ENCODE measurements around the gene TTC39B.

TTC39B gene

DNA sequence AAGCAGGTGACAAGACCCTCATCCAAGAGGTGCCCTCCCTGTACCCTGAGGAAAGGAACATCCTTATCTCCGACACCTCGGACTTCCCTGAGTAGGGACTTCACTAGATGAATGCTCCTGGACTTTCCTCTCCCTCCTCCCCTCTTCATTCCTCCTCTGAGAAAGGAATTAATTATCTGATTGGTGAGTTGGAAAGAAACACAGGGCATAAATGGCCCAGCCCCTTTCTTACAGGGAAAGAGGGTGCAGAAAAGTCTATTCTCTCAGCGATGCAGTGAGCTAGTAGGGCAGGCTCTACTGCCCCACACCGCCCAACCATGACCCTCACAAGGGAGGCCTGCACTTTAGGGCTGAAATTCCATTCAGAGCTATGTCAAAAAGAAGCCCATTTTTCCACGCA lies 87.5 kb downstream of the TTC39B start:
- CTCF ChIA-PET: interaction anchor here (0.8 to 1.6 kb wide), 4 partner anchors 9 to 79 kb away, joined by 3 to 5 read pairs (median 4); no protein-coding TSS in a partner anchor
- no peaks in the 10 kb centered on the region for H3K9me3 Mint-ChIP-seq
- no peak overlapping the region for H3K4me3 Mint-ChIP-seq
- DNase-seq: no peak
- no peaks in the 10 kb centered on the region for H3K4me1 Mint-ChIP-seq
- H3K27me3 Mint-ChIP-seq: no peaks in the 10 kb centered on the region
- peaks cover 23% of the 10 kb centered on the region for H3K36me3 Mint-ChIP-seq
- H3K27ac Mint-ChIP-seq: no peak overlapping the region

DNA sequence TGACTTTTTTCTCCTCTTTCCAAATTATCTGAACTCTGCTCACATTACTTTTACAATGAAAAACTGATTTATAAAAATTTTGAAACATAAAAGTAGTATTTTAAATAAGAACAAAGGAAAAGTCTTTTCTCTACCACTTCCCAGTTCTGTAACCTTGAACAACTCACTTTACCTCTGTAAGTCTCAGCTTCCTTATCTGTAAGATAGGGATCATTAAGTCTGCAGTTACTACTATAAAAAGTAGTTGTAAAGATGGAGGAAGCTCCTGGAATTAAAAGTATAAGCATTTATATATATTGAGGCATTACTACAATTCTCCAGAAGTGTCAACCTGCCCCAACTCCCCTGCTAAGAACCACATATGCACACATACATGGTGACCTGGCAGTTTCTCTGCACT lies 88.0 kb downstream of the TTC39B start:
- Mint-ChIP-seq H3K4me1 (no peaks in the 10 kb centered on the region), H3K27ac (no peak overlapping the region), H3K36me3 (peaks cover 18% of the 10 kb centered on the region), H3K9me3 (no peaks in the 10 kb centered on the region), H3K27me3 (no peaks in the 10 kb centered on the region), H3K4me3 (no peak overlapping the region)
- DNase-seq: no peak
- CTCF ChIA-PET: interaction anchor here (1.0 to 1.6 kb wide), 3 partner anchors 10 to 79 kb away, joined by 3 to 5 read pairs (median 3); no protein-coding TSS in a partner anchor

GRCh38 chr9:15213249-15213648 lies 93.8 kb downstream of the TTC39B start:
- H3K4me3 Mint-ChIP-seq: no peak overlapping the region
- DNase-seq: no peak
- CTCF ChIA-PET: interaction anchor here (0.9 to 2.0 kb wide), 4 partner anchors 9 to 203 kb away, joined by 3 to 8 read pairs (median 4); no protein-coding TSS in a partner anchor

GRCh38 chr9:15211815-15212495 lies 95.1 kb downstream of the TTC39B start:
- H3K9me3 Mint-ChIP-seq: peaks cover 4% of the 10 kb centered on the region
- no peak for DNase-seq
- H3K27ac Mint-ChIP-seq: no peak overlapping the region
- CTCF ChIA-PET: interaction anchor here (0.7 to 2.0 kb wide), 10 partner anchors 9 to 394 kb away, joined by 3 to 11 read pairs (median 5); partner anchors contain the start of gene TTC39B
- no peak overlapping the region for H3K4me3 Mint-ChIP-seq
- H3K27me3 Mint-ChIP-seq: no peaks in the 10 kb centered on the region
- peaks cover 18% of the 10 kb centered on the region for H3K36me3 Mint-ChIP-seq
- no peaks in the 10 kb centered on the region for H3K4me1 Mint-ChIP-seq

More at GRCh38 chr9:15213249-15213648, 93.8 kb downstream of the TTC39B start:
- Mint-ChIP-seq H3K27ac (no peak overlapping the region), H3K36me3 (peaks cover 16% of the 10 kb centered on the region), H3K4me1 (no peaks in the 10 kb centered on the region), H3K9me3 (no peaks in the 10 kb centered on the region), H3K27me3 (no peaks in the 10 kb centered on the region)

- Mint-ChIP-seq H3K27me3 (no peaks in the 10 kb centered on the region), H3K27ac (no peak overlapping the region), H3K9me3 (peaks cover 5% of the 10 kb centered on the region), H3K4me1 (no peaks in the 10 kb centered on the region), H3K36me3 (peaks cover 21% of the 10 kb centered on the region), H3K4me3 (no peak overlapping the region)
- DNase-seq: peak; percentile 59
- CTCF ChIA-PET: interaction anchor here (0.6 to 4.0 kb wide), 15 partner anchors 9 to 395 kb away, joined by 3 to 14 read pairs (median 3); partner anchors contain the start of gene TTC39B
Observed at GRCh38 chr9:15211160-15211814, 95.7 kb downstream of the TTC39B start.

DNA sequence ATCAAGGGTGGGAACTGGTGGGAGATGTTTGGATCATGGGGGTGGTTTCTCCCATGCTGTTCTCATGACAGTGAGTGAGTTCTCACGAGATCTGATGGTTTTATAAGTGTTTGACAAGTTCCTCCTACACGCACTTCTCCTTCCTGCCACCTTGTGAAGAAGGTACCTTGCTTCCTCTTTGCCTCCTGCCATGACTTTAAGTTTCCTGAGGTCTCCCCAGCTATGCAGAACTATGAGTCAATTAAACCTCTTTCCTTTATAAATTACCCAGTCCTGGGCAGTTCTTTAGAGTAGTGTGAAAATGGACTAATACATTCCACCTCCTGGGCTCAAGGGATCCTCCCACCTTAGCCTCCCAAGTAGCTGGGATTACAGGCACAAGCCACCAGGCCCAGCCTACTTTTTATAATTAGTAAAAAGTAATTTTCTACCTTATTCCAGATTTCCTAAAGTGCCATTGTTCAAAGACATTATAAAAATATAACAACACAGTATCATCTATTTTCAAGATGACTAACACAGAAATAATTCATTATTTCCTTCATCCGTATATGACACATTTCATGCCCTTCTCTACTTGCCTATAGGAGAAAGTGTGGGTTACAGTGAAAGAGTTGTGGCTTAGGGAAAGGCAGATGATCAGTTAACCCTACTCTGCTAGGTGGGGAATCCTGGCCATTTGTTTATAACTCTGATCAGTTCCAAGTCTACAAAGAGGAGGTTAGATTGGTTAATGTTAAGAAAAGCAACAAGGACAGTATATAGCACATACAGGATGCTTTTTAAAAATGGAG lies 99.9 kb downstream of the TTC39B start:
- Mint-ChIP-seq H3K27ac (no peak overlapping the region), H3K4me1 (no peaks in the 10 kb centered on the region), H3K9me3 (peaks cover 5% of the 10 kb centered on the region), H3K36me3 (peaks cover 31% of the 10 kb centered on the region), H3K27me3 (no peaks in the 10 kb centered on the region), H3K4me3 (no peak overlapping the region)
- CTCF ChIA-PET: interaction anchor here (0.9 to 4.0 kb wide), 2 partner anchors 104 to 209 kb away, joined by 3 to 14 read pairs; no protein-coding TSS in a partner anchor
- no peak for DNase-seq

GRCh38 chr9:15205632-15206420 lies 101.2 kb downstream of the TTC39B start:
- H3K4me3 Mint-ChIP-seq: no peak overlapping the region
- H3K27ac Mint-ChIP-seq: no peak overlapping the region
- CTCF ChIA-PET: interaction anchor here (1.3 kb wide), 1 partner anchor 105 kb away, joined by 3 read pairs; no protein-coding TSS in a partner anchor
- H3K27me3 Mint-ChIP-seq: no peaks in the 10 kb centered on the region
- no peaks in the 10 kb centered on the region for H3K4me1 Mint-ChIP-seq
- H3K36me3 Mint-ChIP-seq: peaks cover 31% of the 10 kb centered on the region
- H3K9me3 Mint-ChIP-seq: peaks cover 5% of the 10 kb centered on the region
- no peak for DNase-seq

- Mint-ChIP-seq H3K27me3 (no peaks in the 10 kb centered on the region), H3K36me3 (peaks cover 22% of the 10 kb centered on the region), H3K4me3 (no peak overlapping the region), H3K9me3 (peaks cover 5% of the 10 kb centered on the region), H3K4me1 (no peaks in the 10 kb centered on the region), H3K27ac (no peak overlapping the region)
- no peak for DNase-seq
- CTCF ChIA-PET: no interaction called here
Observed at GRCh38 chr9:15203581-15203980, 103.4 kb downstream of the TTC39B start.

DNA sequence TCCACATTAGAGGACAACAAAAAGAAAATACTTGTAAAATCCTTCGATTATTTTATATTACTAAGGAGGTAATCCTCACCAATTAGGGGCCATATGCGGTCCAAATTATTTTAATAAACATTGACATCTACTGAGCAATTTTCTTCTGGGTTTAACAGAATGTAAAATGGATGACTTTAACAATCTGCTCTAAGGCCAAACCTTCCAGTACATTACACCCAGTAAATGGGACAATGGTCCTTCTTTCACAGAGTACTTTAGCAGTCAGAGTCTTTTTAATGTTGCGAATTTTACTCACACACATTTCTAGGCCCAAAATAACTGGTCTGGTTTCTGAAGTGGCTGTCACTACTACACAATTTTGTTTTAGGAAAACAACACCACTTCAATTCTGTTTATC lies 106.9 kb downstream of the TTC39B start:
- no peak for DNase-seq
- Mint-ChIP-seq H3K36me3 (peaks cover 17% of the 10 kb centered on the region), H3K9me3 (peaks cover 2% of the 10 kb centered on the region), H3K27ac (no peak overlapping the region), H3K27me3 (no peaks in the 10 kb centered on the region), H3K4me3 (no peak overlapping the region), H3K4me1 (peaks cover 2% of the 10 kb centered on the region)
- CTCF ChIA-PET: no interaction called here

- peaks cover 2% of the 10 kb centered on the region for H3K9me3 Mint-ChIP-seq
- H3K4me1 Mint-ChIP-seq: peaks cover 19% of the 10 kb centered on the region
- H3K4me3 Mint-ChIP-seq: no peak overlapping the region
- H3K36me3 Mint-ChIP-seq: peaks cover 50% of the 10 kb centered on the region
- no peak for DNase-seq
- CTCF ChIA-PET: no interaction called here
- H3K27me3 Mint-ChIP-seq: no peaks in the 10 kb centered on the region
- no peak overlapping the region for H3K27ac Mint-ChIP-seq
Observed at GRCh38 chr9:15192856-15193255, 114.2 kb downstream of the TTC39B start.

- no peak overlapping the region for H3K4me3 Mint-ChIP-seq
- H3K27ac Mint-ChIP-seq: no peak overlapping the region
- peak; percentile 39 for DNase-seq
- peaks cover 52% of the 10 kb centered on the region for H3K36me3 Mint-ChIP-seq
- CTCF ChIA-PET: interaction anchor here (0.7 kb wide), 1 partner anchor 502 kb away, joined by 4 read pairs; no protein-coding TSS in a partner anchor
- peaks cover 18% of the 10 kb centered on the region for H3K4me1 Mint-ChIP-seq
- H3K9me3 Mint-ChIP-seq: peaks cover 2% of the 10 kb centered on the region
- H3K27me3 Mint-ChIP-seq: no peaks in the 10 kb centered on the region
Observed at GRCh38 chr9:15191378-15191777, 115.6 kb downstream of the TTC39B start.

DNA sequence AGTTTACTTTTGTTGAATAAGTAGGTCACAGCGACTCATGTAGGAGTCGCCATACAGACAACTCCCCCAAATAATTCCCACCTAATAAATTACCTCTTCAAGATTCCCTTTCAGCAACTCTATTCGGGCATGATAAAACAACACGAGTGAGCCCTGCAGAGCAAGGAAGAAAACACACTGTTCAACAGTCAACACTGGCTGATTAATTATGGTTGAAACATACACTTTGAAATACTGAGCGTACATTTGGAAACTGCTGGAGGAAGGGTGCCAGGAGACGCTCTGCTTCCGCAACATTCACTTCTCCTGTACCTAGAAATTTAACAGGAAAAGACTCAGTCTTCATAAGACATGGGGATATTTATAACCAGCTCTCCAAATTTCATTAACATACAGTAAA lies 117.5 kb downstream of the TTC39B start:
- no peak for DNase-seq

GRCh38 chr9:15187589-15187988 lies 119.4 kb downstream of the TTC39B start:
- peaks cover 51% of the 10 kb centered on the region for H3K36me3 Mint-ChIP-seq
- no peaks in the 10 kb centered on the region for H3K27me3 Mint-ChIP-seq
- peaks cover 18% of the 10 kb centered on the region for H3K4me1 Mint-ChIP-seq
- H3K4me3 Mint-ChIP-seq: no peak overlapping the region
- CTCF ChIA-PET: no interaction called here
- no peak for DNase-seq
- H3K27ac Mint-ChIP-seq: no peak overlapping the region
- no peaks in the 10 kb centered on the region for H3K9me3 Mint-ChIP-seq

More for the DNA sequence above, 117.5 kb downstream of the TTC39B start:
- H3K36me3 Mint-ChIP-seq: peaks cover 53% of the 10 kb centered on the region
- H3K27ac Mint-ChIP-seq: no peak overlapping the region
- H3K9me3 Mint-ChIP-seq: no peaks in the 10 kb centered on the region
- CTCF ChIA-PET: no interaction called here
- H3K4me3 Mint-ChIP-seq: no peak overlapping the region
- no peaks in the 10 kb centered on the region for H3K27me3 Mint-ChIP-seq
- peaks cover 18% of the 10 kb centered on the region for H3K4me1 Mint-ChIP-seq

All from activated naive CD4-positive, alpha-beta T cell treated with anti-CD3 and anti-CD28 coated beads, Interleukin-2, amount 10 ng/mL, durations not matched to agents 7 days and 5 days (primary cell).